Osteocyte (in vitro differentiated cells): ENCODE results near the gene TRDN. TPM values are rescaled to one million over a fixed set of nuclear protein-coding genes. Genes with fewer than 3 reads are reported as not detected.

Source experiments
- DNase-seq: peaks from one replicate; pipeline ENCODE4 v3.0.0; 2021; ENCODE audit warnings: mixed read lengths; ENCODE audit not compliant: unreplicated experiment; ENCODE audit errors: extremely low spot score
- H3K27ac Mint-ChIP-seq: one replicate; pipeline ENCODE4 v1.8.0; 2021; ENCODE audit warnings: mild to moderate bottlenecking, mixed read lengths; ENCODE audit not compliant: unreplicated experiment
- H3K27me3 Mint-ChIP-seq: one replicate; pipeline ENCODE4 v1.8.0; 2021; ENCODE audit warnings: mixed read lengths; ENCODE audit not compliant: unreplicated experiment
- H3K36me3 Mint-ChIP-seq: one replicate; pipeline ENCODE4 v1.8.0; 2021; ENCODE audit warnings: mixed read lengths; ENCODE audit not compliant: unreplicated experiment
- H3K4me1 Mint-ChIP-seq: one replicate; pipeline ENCODE4 v1.8.0; 2021; ENCODE audit warnings: mixed read lengths; ENCODE audit not compliant: unreplicated experiment
- H3K4me3 Mint-ChIP-seq: one replicate; pipeline ENCODE4 v1.8.0; 2021; ENCODE audit warnings: mild to moderate bottlenecking, moderate library complexity, mixed read lengths; ENCODE audit not compliant: unreplicated experiment
- H3K9me3 Mint-ChIP-seq: one replicate; pipeline ENCODE4 v1.8.0; 2021; ENCODE audit warnings: mixed read lengths; ENCODE audit not compliant: unreplicated experiment
- total RNA-seq: library from RNA; stranded (reverse); gene quantifications from 2 replicates; pipeline ENCODE4 v1.2.1, GENCODE V29; 2021
- TF ChIP-seq, protein P1 (sequence below): fragments of 200-600 bp; sonication (generic); IDR thresholded peaks from 2 replicates; pipeline ENCODE4 v1.5.0; 2021; ENCODE audit warnings: antibody characterized with exemption, mild to moderate bottlenecking, moderate library complexity

Gene TRDN
- total RNA-seq, 1 donor from 2014 or later, result not detected

GRCh38 chr6:123309130-123309529 lies 327.6 kb downstream of the TRDN start:
- H3K27me3 Mint-ChIP-seq, result peaks cover 21% of the 10 kb centered on the region
- no peaks in the 10 kb centered on the region for H3K9me3 Mint-ChIP-seq
- H3K36me3 Mint-ChIP-seq, result no peaks in the 10 kb centered on the region
- TF ChIP-seq, protein P1, sequence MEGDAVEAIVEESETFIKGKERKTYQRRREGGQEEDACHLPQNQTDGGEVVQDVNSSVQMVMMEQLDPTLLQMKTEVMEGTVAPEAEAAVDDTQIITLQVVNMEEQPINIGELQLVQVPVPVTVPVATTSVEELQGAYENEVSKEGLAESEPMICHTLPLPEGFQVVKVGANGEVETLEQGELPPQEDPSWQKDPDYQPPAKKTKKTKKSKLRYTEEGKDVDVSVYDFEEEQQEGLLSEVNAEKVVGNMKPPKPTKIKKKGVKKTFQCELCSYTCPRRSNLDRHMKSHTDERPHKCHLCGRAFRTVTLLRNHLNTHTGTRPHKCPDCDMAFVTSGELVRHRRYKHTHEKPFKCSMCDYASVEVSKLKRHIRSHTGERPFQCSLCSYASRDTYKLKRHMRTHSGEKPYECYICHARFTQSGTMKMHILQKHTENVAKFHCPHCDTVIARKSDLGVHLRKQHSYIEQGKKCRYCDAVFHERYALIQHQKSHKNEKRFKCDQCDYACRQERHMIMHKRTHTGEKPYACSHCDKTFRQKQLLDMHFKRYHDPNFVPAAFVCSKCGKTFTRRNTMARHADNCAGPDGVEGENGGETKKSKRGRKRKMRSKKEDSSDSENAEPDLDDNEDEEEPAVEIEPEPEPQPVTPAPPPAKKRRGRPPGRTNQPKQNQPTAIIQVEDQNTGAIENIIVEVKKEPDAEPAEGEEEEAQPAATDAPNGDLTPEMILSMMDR, result no peak
- no peak for DNase-seq
- H3K4me1 Mint-ChIP-seq, result no peaks in the 10 kb centered on the region
- H3K4me3 Mint-ChIP-seq, result no peak overlapping the region
- H3K27ac Mint-ChIP-seq, result no peak overlapping the region

GRCh38 chr6:123306334-123306733 lies 330.4 kb downstream of the TRDN start:
- Mint-ChIP-seq H3K27ac (no peak overlapping the region), H3K9me3 (no peaks in the 10 kb centered on the region), H3K4me1 (no peaks in the 10 kb centered on the region), H3K27me3 (peaks cover 16% of the 10 kb centered on the region), H3K36me3 (no peaks in the 10 kb centered on the region), H3K4me3 (no peak overlapping the region)
- DNase-seq, result no peak
- TF ChIP-seq, protein P1, result no peak

- TF ChIP-seq, protein P1, result no peak
- no peak overlapping the region for H3K27ac Mint-ChIP-seq
- no peaks in the 10 kb centered on the region for H3K4me1 Mint-ChIP-seq
Observed at GRCh38 chr6:123295672-123296071, 341.1 kb downstream of the TRDN start.

GRCh38 chr6:123295181-123295580 lies 341.6 kb downstream of the TRDN start:
- H3K27me3 Mint-ChIP-seq, result peaks cover 4% of the 10 kb centered on the region
- DNase-seq, result no peak
- H3K4me3 Mint-ChIP-seq, result no peak overlapping the region
- TF ChIP-seq, protein P1, result no peak
- no peaks in the 10 kb centered on the region for H3K4me1 Mint-ChIP-seq
- H3K27ac Mint-ChIP-seq, result no peak overlapping the region
- H3K36me3 Mint-ChIP-seq, result no peaks in the 10 kb centered on the region
- no peaks in the 10 kb centered on the region for H3K9me3 Mint-ChIP-seq

More at GRCh38 chr6:123295672-123296071, 341.1 kb downstream of the TRDN start:
- no peak overlapping the region for H3K4me3 Mint-ChIP-seq
- H3K36me3 Mint-ChIP-seq, result no peaks in the 10 kb centered on the region
- no peak for DNase-seq
- H3K27me3 Mint-ChIP-seq, result peaks cover 4% of the 10 kb centered on the region
- no peaks in the 10 kb centered on the region for H3K9me3 Mint-ChIP-seq

- Mint-ChIP-seq H3K27me3 (no peaks in the 10 kb centered on the region), H3K4me1 (no peaks in the 10 kb centered on the region), H3K9me3 (no peaks in the 10 kb centered on the region), H3K36me3 (no peaks in the 10 kb centered on the region), H3K4me3 (no peak overlapping the region), H3K27ac (no peak overlapping the region)
- no peak for DNase-seq
- TF ChIP-seq, protein P1, result no peak
Observed at GRCh38 chr6:123288649-123289048, 348.1 kb downstream of the TRDN start.
